Left renal cortex interstitium (tissue), 4 donors: Measurements from ENCODE around the gene NUDT6. TPM values are rescaled to one million over a fixed set of nuclear protein-coding genes. Genes with fewer than 3 reads are reported as not detected.

ENCODE experiments used
- DNase-seq, 4 donors: peaks; one replicate each; pipeline ENCODE4 v3.0.0-alpha.2; 2013; ENCODE audit warnings: low read depth in 4 of 4, low spot score in 2 of 4, missing footprints in 1 of 4
- polyA plus RNA-seq, 4 donors: library from polyadenylated mRNA; unstranded; fragments of 120-200 nt; gene quantifications; one replicate each; pipeline ENCODE4 v1.2.1, GENCODE V29; 2013; ENCODE audit not compliant: insufficient read length in 4 of 4

The NUDT6 gene
- polyA plus RNA-seq, 4 donors = 13.9 to 23.5 (median 18.2) TPM

GRCh38 chr4:122842984-122843531 is 79.3 kb downstream of the NUDT6 start:
- no peak for DNase-seq

Other genes starting within 250 kb of the NUDT6 start
- gene BBS12, start 189.9 kb downstream of the NUDT6 start, polyA plus RNA-seq = 10 to 100 TPM; 11.7 to 15.1 (median 13.4) TPM
- gene FGF2, start 95.8 kb downstream of the NUDT6 start, polyA plus RNA-seq = 1 to 10 TPM; 7.6 to 9.9 (median 8.4) TPM